Measurements from ENCODE around the gene PLXNA3. TPM values are rescaled to one million over a fixed set of nuclear protein-coding genes. Genes with fewer than 3 reads are reported as not detected.

Gene PLXNA3
- total RNA-seq, 1 experiment from 2014 or later, result 89.3 TPM

DNA sequence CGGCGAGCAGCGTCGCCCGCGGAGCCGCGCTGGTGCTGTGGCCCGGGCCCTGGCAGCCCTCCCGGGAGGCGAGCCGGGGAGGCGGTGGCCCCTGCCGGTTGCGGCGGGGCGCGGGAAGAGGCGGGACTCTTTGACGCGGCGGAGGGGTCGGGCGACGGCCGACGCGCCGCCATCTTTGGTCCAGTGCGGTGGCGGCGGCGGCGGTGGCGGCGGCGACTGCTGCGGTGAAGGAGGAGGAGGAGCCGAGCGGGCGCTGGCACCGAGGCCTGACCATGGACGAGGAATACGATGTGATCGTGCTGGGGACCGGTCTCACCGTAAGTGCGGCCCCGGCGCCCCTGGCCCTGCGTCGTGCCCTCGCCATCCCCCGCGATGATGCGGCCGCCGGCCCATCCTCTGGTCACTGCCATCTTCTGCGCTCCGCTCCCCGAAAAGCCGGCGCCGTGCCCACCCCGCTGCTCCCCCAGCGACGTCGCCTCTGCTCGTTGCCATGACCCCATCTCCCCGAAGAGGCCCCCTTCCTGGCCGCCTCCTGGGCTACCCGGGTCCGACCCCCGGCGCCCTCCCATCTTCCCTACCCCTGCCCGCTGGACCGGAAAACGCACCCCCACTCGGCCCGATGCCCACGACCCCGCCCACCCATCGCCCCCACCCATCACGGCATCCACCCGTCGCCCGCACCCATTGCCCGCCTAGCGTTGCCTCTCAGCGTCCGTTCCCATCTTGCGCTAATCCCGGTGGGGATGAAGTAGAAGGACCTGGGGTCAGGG is 20.9 kb upstream of the PLXNA3 start, which contains the start of gene GDI1:
Gene GDI1, plus strand, starts transcription at position 172 of the 770 bp plus-strand sequence. Its CDS starts 101 bp downstream, at position 273.
- Histone ChIP-seq H3K79me2 (ENCODE audit: insufficient read depth, low read length) (peaks cover 29% of the 10 kb centered on the region), H3K9ac (ENCODE audit: low read length) (peak within 1 kb of the TSS; percentile 59), H3K4me3 (replicated peaks in 1 of 2; ENCODE audit: low read depth in 1 of 2, low read length in 2 of 2) (peak within 1 kb of the TSS; percentile 63 to 67), H4K20me1 (ENCODE audit: insufficient read depth) (no peaks in the 10 kb centered on the region), H3K4me1 (ENCODE audit: control insufficient read depth in 1 of 2, insufficient read depth in 2 of 2, low read length in 2 of 2) (peaks cover 3 to 15% of the 10 kb centered on the region in 2 experiments; a peak in 2 of 4 replicates), H3K9me3 (ENCODE audit: control insufficient read depth in 1 of 2, insufficient read depth in 1 of 2, low read depth in 1 of 2, low read length in 2 of 2) (no peaks in the 10 kb centered on the region), H3K27me3 (ENCODE audit: insufficient read depth, low read length) (no peaks in the 10 kb centered on the region), H3K36me3 (ENCODE audit: control insufficient read depth in 1 of 2, insufficient read depth in 2 of 2, low read length in 2 of 2) (no peaks in the 10 kb centered on the region; a peak in 1 of 4 replicates), H3K9me2 (ENCODE audit: insufficient read depth) (no peaks in the 10 kb centered on the region), H2AFZ (ENCODE audit: low read depth, low read length, poor library complexity, severe bottlenecking) (no peak within 1 kb of the TSS), H3K27ac (ENCODE audit: low read depth, low read length) (peak within 1 kb of the TSS; percentile 73), H3K4me2 (ENCODE audit: low read length) (peak within 1 kb of the TSS; percentile 77)
- peak; percentile 68 for ATAC-seq
- POLR2A ChIA-PET, result no interaction called here
- no TSS peak for BruUV-seq (replicated peaks)
- CTCF ChIA-PET, result no interaction called here
- RAD21 ChIA-PET (ENCODE audit: low non-redundant PET in 1 of 2, low total read pairs in 2 of 2, uncharacterized antibody in 2 of 2, unreplicated experiment in 2 of 2), result no interaction called here
- TF ChIP-seq YY1 (IDR thresholded peaks at IDR 0.05; ENCODE audit: extremely low read depth, insufficient replicate concordance, low read depth, low read length) (peak; percentile 88), POLR2AphosphoS5 (IDR thresholded peaks at IDR 0.05; ENCODE audit: low read depth, low read length) (peak; percentile 54)
- TF ChIP-seq, protein P1, sequence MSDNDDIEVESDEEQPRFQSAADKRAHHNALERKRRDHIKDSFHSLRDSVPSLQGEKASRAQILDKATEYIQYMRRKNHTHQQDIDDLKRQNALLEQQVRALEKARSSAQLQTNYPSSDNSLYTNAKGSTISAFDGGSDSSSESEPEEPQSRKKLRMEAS (IDR thresholded peaks at IDR 0.05), result no peak
- intact Hi-C loops (cut with micrococcal nuclease), result no loop called here
- no peak for DNase-seq (ENCODE audit: low read depth, low spot score)

DNA sequence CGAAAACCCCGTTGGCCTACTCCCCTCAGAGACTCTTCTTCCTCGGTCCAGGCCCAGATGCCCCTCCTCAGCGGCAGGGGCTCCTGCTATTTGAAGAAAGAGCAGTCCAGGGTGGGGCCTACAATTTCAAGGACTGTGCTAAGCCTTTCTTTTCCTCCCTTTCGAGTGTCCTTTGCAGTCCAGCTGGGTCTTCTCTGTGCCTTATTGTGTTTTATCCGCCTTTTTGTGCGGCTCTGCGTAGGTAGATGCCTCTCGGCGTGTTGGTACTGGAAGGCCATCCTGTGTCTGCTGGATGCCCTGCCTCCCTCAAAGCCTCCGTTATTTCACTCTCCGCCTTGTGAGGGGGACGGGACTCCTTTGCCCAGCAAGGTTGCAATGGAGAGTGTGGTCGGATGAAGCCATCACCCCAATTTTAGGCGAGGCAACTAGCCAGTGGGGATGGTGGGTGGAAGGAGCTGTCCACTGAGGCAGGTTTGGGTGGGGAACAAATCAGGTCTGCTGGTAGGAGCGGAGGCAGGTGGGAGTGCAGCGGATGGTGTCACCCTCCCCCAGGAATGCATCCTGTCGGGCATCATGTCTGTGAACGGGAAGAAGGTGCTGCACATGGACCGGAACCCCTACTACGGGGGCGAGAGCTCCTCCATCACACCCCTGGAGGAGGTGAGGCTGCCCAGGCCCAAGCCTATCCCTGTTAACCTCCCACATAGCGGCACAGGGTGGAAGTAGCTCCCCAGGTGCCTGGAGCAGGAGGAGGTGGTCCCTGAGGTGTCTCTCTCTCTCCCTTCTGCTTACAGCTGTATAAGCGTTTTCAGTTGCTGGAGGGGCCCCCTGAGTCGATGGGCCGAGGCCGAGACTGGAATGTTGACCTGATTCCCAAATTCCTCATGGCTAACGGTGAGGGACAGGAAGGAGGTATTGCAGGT is 19.8 kb upstream of the PLXNA3 start:
- no peaks in the 10 kb centered on the region for H3K9me3 ChIP-seq (ENCODE audit: control insufficient read depth in 1 of 2, insufficient read depth in 1 of 2, low read depth in 1 of 2, low read length in 2 of 2)
- H3K4me3 ChIP-seq (replicated peaks in 1 of 2; ENCODE audit: low read depth in 1 of 2, low read length in 2 of 2), result peak overlapping the region; percentile 63 to 67
- H3K79me2 ChIP-seq (ENCODE audit: insufficient read depth, low read length), result peaks cover 29% of the 10 kb centered on the region
- peak overlapping the region; percentile 53 for H3K27ac ChIP-seq (ENCODE audit: low read depth, low read length)
- H3K9me2 ChIP-seq (ENCODE audit: insufficient read depth), result no peaks in the 10 kb centered on the region
- POLR2A ChIA-PET, result no interaction called here
- H3K9ac ChIP-seq (ENCODE audit: low read length), result peak overlapping the region; percentile 59
- H3K4me2 ChIP-seq (ENCODE audit: low read length), result peak overlapping the region; percentile 77
- CTCF ChIA-PET, result no interaction called here
- H3K27me3 ChIP-seq (ENCODE audit: insufficient read depth, low read length), result no peaks in the 10 kb centered on the region
- BruUV-seq (replicated peaks), result TSS peak; percentile 25
- no peaks in the 10 kb centered on the region for H4K20me1 ChIP-seq (ENCODE audit: insufficient read depth)
- H3K4me1 ChIP-seq (ENCODE audit: control insufficient read depth in 1 of 2, insufficient read depth in 2 of 2, low read length in 2 of 2), result peaks cover 3 to 17% of the 10 kb centered on the region in 2 experiments; a peak in 2 of 4 replicates
- RAD21 ChIA-PET (ENCODE audit: low non-redundant PET in 1 of 2, low total read pairs in 2 of 2, uncharacterized antibody in 2 of 2, unreplicated experiment in 2 of 2), result no interaction called here
- DNase-seq (ENCODE audit: low read depth, low spot score) (no peak), ATAC-seq (no peak)
- H3K36me3 ChIP-seq (ENCODE audit: control insufficient read depth in 1 of 2, insufficient read depth in 2 of 2, low read length in 2 of 2), result no peaks in the 10 kb centered on the region; a peak in 1 of 4 replicates
- no peak overlapping the region for H2AFZ ChIP-seq (ENCODE audit: low read depth, low read length, poor library complexity, severe bottlenecking)
- intact Hi-C loops (cut with micrococcal nuclease), result no loop called here
- TF ChIP-seq, protein P2, sequence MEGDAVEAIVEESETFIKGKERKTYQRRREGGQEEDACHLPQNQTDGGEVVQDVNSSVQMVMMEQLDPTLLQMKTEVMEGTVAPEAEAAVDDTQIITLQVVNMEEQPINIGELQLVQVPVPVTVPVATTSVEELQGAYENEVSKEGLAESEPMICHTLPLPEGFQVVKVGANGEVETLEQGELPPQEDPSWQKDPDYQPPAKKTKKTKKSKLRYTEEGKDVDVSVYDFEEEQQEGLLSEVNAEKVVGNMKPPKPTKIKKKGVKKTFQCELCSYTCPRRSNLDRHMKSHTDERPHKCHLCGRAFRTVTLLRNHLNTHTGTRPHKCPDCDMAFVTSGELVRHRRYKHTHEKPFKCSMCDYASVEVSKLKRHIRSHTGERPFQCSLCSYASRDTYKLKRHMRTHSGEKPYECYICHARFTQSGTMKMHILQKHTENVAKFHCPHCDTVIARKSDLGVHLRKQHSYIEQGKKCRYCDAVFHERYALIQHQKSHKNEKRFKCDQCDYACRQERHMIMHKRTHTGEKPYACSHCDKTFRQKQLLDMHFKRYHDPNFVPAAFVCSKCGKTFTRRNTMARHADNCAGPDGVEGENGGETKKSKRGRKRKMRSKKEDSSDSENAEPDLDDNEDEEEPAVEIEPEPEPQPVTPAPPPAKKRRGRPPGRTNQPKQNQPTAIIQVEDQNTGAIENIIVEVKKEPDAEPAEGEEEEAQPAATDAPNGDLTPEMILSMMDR (IDR thresholded peaks at IDR 0.05 in 2 of 3, conservative IDR thresholded peaks at IDR 0.05 in 1 of 3; ENCODE audit: borderline replicate concordance in 1 of 3, insufficient read depth in 1 of 3, low read depth in 2 of 3, low read length in 2 of 3), result no peak
- no peak for TF ChIP-seq RAD21 (IDR thresholded peaks at IDR 0.05; ENCODE audit: low read depth)
- TF ChIP-seq, protein P3, sequence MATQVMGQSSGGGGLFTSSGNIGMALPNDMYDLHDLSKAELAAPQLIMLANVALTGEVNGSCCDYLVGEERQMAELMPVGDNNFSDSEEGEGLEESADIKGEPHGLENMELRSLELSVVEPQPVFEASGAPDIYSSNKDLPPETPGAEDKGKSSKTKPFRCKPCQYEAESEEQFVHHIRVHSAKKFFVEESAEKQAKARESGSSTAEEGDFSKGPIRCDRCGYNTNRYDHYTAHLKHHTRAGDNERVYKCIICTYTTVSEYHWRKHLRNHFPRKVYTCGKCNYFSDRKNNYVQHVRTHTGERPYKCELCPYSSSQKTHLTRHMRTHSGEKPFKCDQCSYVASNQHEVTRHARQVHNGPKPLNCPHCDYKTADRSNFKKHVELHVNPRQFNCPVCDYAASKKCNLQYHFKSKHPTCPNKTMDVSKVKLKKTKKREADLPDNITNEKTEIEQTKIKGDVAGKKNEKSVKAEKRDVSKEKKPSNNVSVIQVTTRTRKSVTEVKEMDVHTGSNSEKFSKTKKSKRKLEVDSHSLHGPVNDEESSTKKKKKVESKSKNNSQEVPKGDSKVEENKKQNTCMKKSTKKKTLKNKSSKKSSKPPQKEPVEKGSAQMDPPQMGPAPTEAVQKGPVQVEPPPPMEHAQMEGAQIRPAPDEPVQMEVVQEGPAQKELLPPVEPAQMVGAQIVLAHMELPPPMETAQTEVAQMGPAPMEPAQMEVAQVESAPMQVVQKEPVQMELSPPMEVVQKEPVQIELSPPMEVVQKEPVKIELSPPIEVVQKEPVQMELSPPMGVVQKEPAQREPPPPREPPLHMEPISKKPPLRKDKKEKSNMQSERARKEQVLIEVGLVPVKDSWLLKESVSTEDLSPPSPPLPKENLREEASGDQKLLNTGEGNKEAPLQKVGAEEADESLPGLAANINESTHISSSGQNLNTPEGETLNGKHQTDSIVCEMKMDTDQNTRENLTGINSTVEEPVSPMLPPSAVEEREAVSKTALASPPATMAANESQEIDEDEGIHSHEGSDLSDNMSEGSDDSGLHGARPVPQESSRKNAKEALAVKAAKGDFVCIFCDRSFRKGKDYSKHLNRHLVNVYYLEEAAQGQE (IDR thresholded peaks at IDR 0.05; ENCODE audit: low read depth), result no peak
- no peak for TF ChIP-seq SIN3A (IDR thresholded peaks at IDR 0.05; ENCODE audit: low read depth)
- TF ChIP-seq ZFX (IDR thresholded peaks at IDR 0.05), result no peak
- no peak for TF ChIP-seq CEBPB (IDR thresholded peaks at IDR 0.05; ENCODE audit: low read depth)
- TF ChIP-seq JUND (IDR thresholded peaks at IDR 0.05), result no peak
- no peak for TF ChIP-seq EGR1 (IDR thresholded peaks at IDR 0.05; ENCODE audit: low read depth)
- no peak for TF ChIP-seq SP1 (IDR thresholded peaks at IDR 0.05; ENCODE audit: low read depth)
